Transverse colon (tissue), 3 donors: ENCODE data around the gene DST.

Experiments
- CTCF ChIP-seq, 5 experiments: fragments of 200-600 bp in 3 of 5; fragments of 450-650 bp in 2 of 5; sonication (generic) in 3 of 5; IDR thresholded peaks; 1 replicate in 2 of 5; 2 replicates in 3 of 5; pipeline ENCODE4 v1.5.1; 2016 to 2017; ENCODE audit warnings: antibody characterized with exemption in 5 of 5, inconsistent platforms in 3 of 5, mild to moderate bottlenecking in 2 of 5, moderate library complexity in 1 of 5
- POLR2A ChIP-seq: fragments of 450-650 bp; IDR thresholded peaks from one replicate; pipeline ENCODE4 v1.6.1; 2016; ENCODE audit warnings: antibody characterized with exemption, mild to moderate bottlenecking, moderate library complexity

DNA sequence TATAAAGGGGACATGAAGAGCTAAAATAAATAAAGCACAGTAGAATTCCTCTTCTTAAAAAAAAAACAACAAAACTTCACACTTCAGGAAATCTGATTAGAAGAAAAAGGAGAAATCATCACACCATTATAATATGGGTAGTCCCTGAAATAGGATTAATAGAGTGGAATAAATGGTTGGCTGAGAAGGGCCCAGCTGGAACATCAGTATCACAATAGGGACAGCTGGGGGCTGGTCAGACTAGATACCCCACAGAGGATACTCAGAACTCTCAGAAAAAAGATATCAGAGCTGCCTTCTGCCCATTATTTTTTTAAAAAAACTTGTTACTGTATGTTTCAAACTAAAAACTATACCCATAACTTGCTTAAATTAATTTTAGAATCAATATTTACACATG lies 75.2 kb downstream of the DST start:
- TF ChIP-seq POLR2A (no peak), CTCF (IDR thresholded peaks at IDR 0.05) (no peak)
